ENCODE results near the gene GNB1L. TPM values are rescaled to one million over a fixed set of nuclear protein-coding genes. Genes with fewer than 3 reads are reported as not detected.
"Not testable (repeated sequence)": the region's sequence is repeated elsewhere in the genome, so short reads cannot be mapped to it uniquely, and the experiment has no call there.

Gene GNB1L
- total and polyA plus RNA-seq, 2 of the 13 experiments (the other 11 are each of a cell fraction or from before 2014, with no cell fraction given) = 2.5 to 7.4 TPM

DNA sequence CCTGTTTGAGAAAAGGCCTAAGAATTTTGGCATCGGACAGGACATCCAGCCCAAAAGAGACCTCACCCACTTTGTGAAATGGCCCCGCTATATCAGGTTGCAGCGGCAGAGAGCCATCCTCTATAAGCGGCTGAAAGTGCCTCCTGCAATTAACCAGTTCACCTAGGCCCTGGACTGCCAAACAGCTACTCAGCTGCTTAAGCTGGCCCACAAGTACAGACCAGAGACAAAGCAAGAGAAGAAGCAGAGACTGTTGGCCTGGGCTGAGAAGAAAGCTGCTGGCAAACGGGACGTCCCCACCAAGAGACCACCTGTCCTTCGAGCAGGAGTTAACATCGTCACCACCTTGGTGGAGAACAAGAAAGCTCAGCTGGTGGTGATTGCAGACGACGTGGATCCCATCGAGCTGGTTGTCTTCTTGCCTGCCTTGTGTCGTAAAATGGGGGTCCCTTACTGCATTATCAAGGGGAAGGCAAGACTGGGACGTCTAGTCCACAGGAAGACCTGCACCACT is 62.2 kb downstream of the GNB1L start:
- 93% methylated on average over 12 of the region's 13 CpGs for WGBS (ENCODE audit: low lambda C conversion rate)
- in situ Hi-C loops (cut with HindIII; ENCODE audit: extremely low pct_ligation_motif_present, low pct_unique_long_range_greater_than_20kb); H3K4me2 ChIP-seq (ENCODE audit: low read depth, low read length); H3K4me3 ChIP-seq (replicated peaks in 1 of 3; ENCODE audit: insufficient read depth in 1 of 3, low read depth in 2 of 3, low read length in 3 of 3); H3K36me3 ChIP-seq (replicated peaks in 1 of 2; ENCODE audit: control insufficient read depth in 1 of 2, insufficient read depth in 2 of 2, low read length in 2 of 2); POLR2A ChIA-PET; H4K20me1 ChIP-seq (ENCODE audit: insufficient read depth, low read length); CTCF ChIA-PET (ENCODE audit: low intra/inter-chr PET ratio, low total read pairs); H3K4me1 ChIP-seq (ENCODE audit: insufficient read depth, low read length); intact Hi-C loops (cut with micrococcal nuclease; ENCODE audit: unreplicated experiment); H3K27me3 ChIP-seq (ENCODE audit: control insufficient read depth in 1 of 2, insufficient read depth in 2 of 2, low read length in 2 of 2); ATAC-seq; BruUV-seq (replicated peaks); H3K27ac ChIP-seq (ENCODE audit: extremely low read length, insufficient read depth, low read length); H3K9me3 ChIP-seq (ENCODE audit: low read length); H3K79me2 ChIP-seq (ENCODE audit: insufficient read depth, low read length); FAIRE-seq; H3K9ac ChIP-seq (ENCODE audit: insufficient read depth, low read depth, low read length); H2AFZ ChIP-seq (ENCODE audit: low read length); DNase-seq (ENCODE audit: low spot score): not testable (repeated sequence)

DNA sequence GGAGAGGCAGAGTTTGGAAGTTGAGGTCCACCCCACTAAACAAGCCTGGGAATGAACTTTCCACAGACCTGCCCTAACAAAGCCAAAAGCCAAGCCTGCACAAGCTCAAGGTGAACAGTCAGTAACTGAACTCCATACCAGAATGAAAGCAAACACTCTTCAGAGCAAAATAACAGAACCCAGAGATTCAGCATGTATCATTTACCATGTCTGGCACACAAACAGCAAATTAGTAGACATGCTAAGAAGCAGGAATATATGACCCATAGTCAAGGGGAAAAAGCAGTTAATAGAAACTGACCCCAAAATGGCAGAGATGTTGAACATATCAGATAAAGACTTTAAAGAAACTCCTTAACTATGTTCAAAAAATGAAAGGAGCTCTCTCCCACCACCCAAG is 62.8 kb downstream of the GNB1L start:
- BruUV-seq (replicated peaks) = no TSS peak

More for the DNA sequence above, 62.8 kb downstream of the GNB1L start:
- Histone ChIP-seq H3K4me3 (replicated peaks in 1 of 3; ENCODE audit: insufficient read depth in 1 of 3, low read depth in 2 of 3, low read length in 3 of 3) (no peak overlapping the region), H3K4me2 (ENCODE audit: low read depth, low read length) (no peak overlapping the region), H2AFZ (ENCODE audit: low read length) (no peak overlapping the region), H4K20me1 (ENCODE audit: insufficient read depth, low read length) (no peaks in the 10 kb centered on the region), H3K9me3 (ENCODE audit: low read length) (no peaks in the 10 kb centered on the region), H3K27ac (ENCODE audit: extremely low read length, insufficient read depth, low read length) (no peak overlapping the region), H3K27me3 (ENCODE audit: control insufficient read depth in 1 of 2, insufficient read depth in 2 of 2, low read length in 2 of 2) (no peaks in the 10 kb centered on the region), H3K79me2 (ENCODE audit: insufficient read depth, low read length) (no peaks in the 10 kb centered on the region), H3K9ac (ENCODE audit: insufficient read depth, low read depth, low read length) (no peak overlapping the region), H3K36me3 (replicated peaks in 1 of 2; ENCODE audit: control insufficient read depth in 1 of 2, insufficient read depth in 2 of 2, low read length in 2 of 2) (no peaks in the 10 kb centered on the region), H3K4me1 (ENCODE audit: insufficient read depth, low read length) (peaks cover 7% of the 10 kb centered on the region; the same call in 1 of the 2 replicates)
- in situ Hi-C loops (cut with HindIII; ENCODE audit: extremely low pct_ligation_motif_present, low pct_unique_long_range_greater_than_20kb) = no loop called here
- ATAC-seq (no peak), FAIRE-seq (no peak), DNase-seq (ENCODE audit: low spot score) (no peak)
- ChIA-PET POLR2A (no interaction called here), CTCF (ENCODE audit: low intra/inter-chr PET ratio, low total read pairs) (no interaction called here)
- intact Hi-C loops (cut with micrococcal nuclease; ENCODE audit: unreplicated experiment) = no loop called here
- TF ChIP-seq ZBTB20 (CRISPR knock-in tag; IDR thresholded peaks at IDR 0.05; ENCODE audit: borderline replicate concordance, low read depth) = no peak
- no peak for TF ChIP-seq HCFC1 (IDR thresholded peaks at IDR 0.05; ENCODE audit: low read depth, low read length)
- no peak for TF ChIP-seq ZHX1 (CRISPR knock-in tag; IDR thresholded peaks at IDR 0.05; ENCODE audit: low read depth)
- TF ChIP-seq SETDB1 (CRISPR knock-in tag; IDR thresholded peaks at IDR 0.05; ENCODE audit: borderline replicate concordance) = no peak
- no peak for TF ChIP-seq MAZ (IDR thresholded peaks at IDR 0.05; ENCODE audit: borderline replicate concordance, low read depth, low read length)
- no peak for TF ChIP-seq MAZ (CRISPR knock-in tag; IDR thresholded peaks at IDR 0.05; ENCODE audit: low read depth)

Measured in HepG2 (cell line).